ENCODE data around the gene EIF2S2.

The EIF2S2 gene

DNA sequence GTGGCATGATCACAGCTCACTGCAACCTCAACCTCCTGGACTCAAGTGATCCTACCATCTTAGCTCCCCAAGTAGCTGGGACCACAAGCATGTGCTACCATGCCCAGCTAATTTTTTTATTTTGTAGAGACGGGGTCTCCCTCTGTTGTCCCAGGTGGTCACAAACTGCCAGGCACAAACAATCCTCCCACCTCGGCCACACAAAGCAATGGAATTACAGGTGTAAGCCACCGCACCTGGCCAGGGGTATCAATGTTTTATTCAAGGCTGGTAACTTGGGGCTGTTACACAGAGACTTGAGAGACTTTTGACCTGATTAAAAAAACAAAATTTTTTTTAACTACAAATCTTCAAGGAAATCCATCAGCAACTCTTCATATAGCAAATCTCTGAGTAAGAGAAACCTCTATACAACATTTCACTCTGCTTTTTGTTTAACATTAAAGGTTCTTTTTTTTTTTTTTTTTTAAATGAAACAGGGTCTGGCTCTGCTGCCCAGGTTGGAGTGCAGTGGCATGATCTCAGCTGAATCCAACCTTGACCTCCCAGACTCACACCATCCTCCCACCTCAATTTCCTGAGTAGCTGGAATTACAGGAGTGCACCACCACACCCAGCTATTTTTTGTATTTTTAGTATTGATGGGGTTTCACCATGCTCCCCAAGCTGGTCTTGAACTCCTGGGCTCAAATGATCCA lies 5.9 kb downstream of the EIF2S2 start:
- Mint-ChIP-seq H3K27ac (peak overlapping the region; percentile 70), H3K36me3 (peaks cover 16% of the 10 kb centered on the region), H3K4me1 (ENCODE audit: low read depth) (peaks cover 77% of the 10 kb centered on the region), H3K27me3 (no peaks in the 10 kb centered on the region), H3K4me3 (peak overlapping the region; percentile 42), H3K9me3 (ENCODE audit: low read depth) (no peaks in the 10 kb centered on the region)

DNA sequence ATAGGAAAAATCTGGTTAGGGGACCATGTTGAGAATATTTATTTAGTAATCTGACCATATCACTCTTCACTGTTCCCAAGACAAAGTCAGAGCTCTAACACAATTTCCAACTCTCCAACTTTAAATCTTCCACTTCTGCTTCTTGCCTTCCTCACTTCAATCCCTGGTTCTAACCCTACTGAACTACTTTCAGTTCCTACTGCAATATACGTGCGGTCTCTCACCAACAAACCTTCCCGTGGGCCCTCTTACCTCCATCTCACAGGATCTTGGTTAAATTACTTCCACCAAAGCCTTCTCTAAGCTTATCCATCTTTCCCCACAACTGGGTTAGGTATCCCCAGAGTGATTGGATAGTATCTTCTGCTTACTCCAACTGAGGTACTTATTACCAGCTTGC lies 8.0 kb downstream of the EIF2S2 start:
- H3K9me3 Mint-ChIP-seq (ENCODE audit: low read depth) = no peaks in the 10 kb centered on the region
- peaks cover 72% of the 10 kb centered on the region for H3K4me1 Mint-ChIP-seq (ENCODE audit: low read depth)

DNA sequence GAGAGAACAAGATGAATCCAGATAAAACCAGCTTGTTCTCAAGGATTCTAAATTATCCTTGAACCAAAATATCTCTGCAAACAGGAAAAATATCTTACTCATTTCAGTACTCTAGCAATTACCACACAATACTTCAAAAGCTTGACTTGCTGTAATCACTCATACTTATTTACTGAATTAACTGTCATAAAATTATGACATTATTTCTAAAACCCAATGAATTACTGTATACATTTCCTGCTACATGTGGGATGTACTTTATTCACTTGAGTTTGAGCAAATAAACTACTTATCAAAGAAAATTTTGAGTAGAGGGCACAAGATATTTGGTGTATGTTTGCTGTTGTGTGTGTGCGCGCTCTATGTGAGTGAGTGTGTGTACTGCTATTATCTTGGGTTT lies 9.7 kb downstream of the EIF2S2 start:
- no peaks in the 10 kb centered on the region for H3K27me3 Mint-ChIP-seq
- no peak overlapping the region for H3K4me3 Mint-ChIP-seq
- H3K4me1 Mint-ChIP-seq (ENCODE audit: low read depth) = peaks cover 55% of the 10 kb centered on the region
- H3K9me3 Mint-ChIP-seq (ENCODE audit: low read depth) = no peaks in the 10 kb centered on the region
- H3K36me3 Mint-ChIP-seq = peaks cover 5% of the 10 kb centered on the region
- peak overlapping the region; percentile 82 for H3K27ac Mint-ChIP-seq

More for the DNA sequence above, 8.0 kb downstream of the EIF2S2 start:
- Mint-ChIP-seq H3K27ac (peak overlapping the region; percentile 82), H3K36me3 (peaks cover 10% of the 10 kb centered on the region), H3K4me3 (no peak overlapping the region), H3K27me3 (no peaks in the 10 kb centered on the region)

DNA sequence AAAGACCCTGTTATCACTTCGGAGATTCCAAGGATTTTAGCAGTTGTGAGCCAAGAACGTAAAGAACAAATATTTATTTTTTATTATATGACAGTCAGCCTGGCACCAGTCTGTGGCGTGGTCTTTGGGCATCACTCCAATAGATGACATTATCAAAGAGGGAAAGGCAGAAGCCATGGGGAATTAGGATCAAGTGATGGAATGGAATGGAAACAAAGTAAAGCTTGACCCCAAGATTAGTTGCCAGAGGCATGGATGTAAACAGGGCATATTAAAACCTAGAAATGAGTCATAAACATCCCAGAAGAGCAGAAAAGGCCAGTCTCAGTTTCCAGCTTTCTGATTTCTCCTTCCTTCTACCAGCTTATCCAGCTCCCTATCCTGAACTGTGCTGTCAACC lies 11.5 kb downstream of the EIF2S2 start:
- Mint-ChIP-seq H3K4me1 (ENCODE audit: low read depth) (peaks cover 40% of the 10 kb centered on the region), H3K27ac (peak overlapping the region; percentile 41), H3K4me3 (no peak overlapping the region), H3K9me3 (ENCODE audit: low read depth) (no peaks in the 10 kb centered on the region), H3K27me3 (no peaks in the 10 kb centered on the region), H3K36me3 (peaks cover 5% of the 10 kb centered on the region)

DNA sequence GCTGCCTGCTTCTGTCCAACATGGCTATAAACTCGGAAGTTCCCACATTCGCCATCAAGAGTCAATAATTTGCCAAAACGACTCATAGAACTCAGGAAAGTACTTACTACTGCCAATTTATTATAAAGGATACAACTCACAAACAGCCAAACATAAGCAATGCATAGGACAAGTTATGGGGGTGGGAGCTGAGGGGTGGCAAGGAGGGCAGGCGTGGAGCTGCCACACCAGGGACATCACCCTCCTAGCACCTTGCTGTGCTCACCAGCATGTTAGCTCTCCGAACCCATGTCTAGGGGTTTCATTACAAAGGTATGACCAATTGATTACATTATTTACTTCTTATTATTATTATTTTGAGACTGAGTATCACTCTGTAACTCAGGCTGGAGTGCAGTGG lies 12.4 kb downstream of the EIF2S2 start:
- peak overlapping the region; percentile 54 for H3K27ac Mint-ChIP-seq
- H3K4me1 Mint-ChIP-seq (ENCODE audit: low read depth) = peaks cover 31% of the 10 kb centered on the region
- H3K4me3 Mint-ChIP-seq = no peak overlapping the region
- no peaks in the 10 kb centered on the region for H3K27me3 Mint-ChIP-seq
- peaks cover 5% of the 10 kb centered on the region for H3K36me3 Mint-ChIP-seq
- H3K9me3 Mint-ChIP-seq (ENCODE audit: low read depth) = no peaks in the 10 kb centered on the region

DNA sequence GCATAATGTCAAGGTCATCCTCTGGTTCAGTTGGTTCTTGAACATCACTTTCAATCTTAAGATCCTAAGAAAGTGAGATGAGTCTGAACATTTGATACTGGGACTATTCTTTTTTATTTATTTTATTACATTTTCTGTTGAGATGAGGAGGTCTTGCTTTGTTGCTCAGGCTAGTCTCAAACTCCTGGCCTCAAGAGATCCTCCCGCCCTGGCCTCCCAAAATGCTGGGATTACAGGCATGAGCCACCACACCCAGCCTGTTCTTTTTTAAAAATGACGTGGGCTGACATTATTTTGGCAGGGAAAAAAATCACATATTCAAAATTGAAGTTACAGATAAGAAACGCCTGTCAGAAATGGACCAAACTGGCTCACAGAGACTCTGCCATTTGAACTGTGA lies 13.5 kb downstream of the EIF2S2 start:
- peaks cover 2% of the 10 kb centered on the region for H3K36me3 Mint-ChIP-seq
- H3K27ac Mint-ChIP-seq = peak overlapping the region; percentile 50
- no peak overlapping the region for H3K4me3 Mint-ChIP-seq
- peaks cover 23% of the 10 kb centered on the region for H3K4me1 Mint-ChIP-seq (ENCODE audit: low read depth)
- no peaks in the 10 kb centered on the region for H3K27me3 Mint-ChIP-seq
- H3K9me3 Mint-ChIP-seq (ENCODE audit: low read depth) = no peaks in the 10 kb centered on the region

DNA sequence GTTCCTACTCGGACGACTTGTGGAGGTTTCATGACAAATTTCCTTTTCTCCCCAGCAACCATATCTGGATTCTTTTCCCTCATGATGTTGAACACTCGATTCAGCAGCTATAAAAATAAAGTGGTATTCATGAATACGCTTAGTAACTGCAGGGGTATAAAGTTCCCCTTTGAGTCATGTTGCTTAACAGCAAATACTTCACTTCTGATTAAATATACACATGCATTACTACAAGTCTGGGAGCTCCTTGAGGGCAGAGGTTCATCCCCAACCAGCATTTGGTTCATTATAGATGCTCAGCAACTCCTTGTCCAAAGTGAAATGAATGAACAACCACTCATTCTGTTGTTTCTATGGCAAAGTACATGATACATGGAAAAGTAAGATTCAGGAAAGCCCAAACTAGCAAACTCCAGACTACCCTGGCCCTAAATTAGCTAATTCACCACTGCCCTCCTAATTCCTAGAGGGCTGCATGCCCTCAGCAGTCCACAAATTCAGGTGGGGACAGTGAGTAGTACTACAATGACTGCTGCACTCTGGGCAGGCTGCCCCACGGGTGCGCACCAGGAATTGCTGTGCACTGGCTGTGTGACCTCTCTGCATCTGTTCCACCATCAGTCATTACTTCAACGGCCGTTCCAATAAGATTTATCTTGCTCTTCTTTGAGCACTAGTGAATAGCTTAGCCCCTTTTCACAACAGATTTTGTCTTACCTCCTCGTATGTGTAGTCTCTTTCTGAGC lies 15.2 kb downstream of the EIF2S2 start:
- Mint-ChIP-seq H3K4me1 (ENCODE audit: low read depth) (peaks cover 13% of the 10 kb centered on the region), H3K27ac (peak overlapping the region; percentile 58), H3K36me3 (peaks cover 2% of the 10 kb centered on the region)

DNA sequence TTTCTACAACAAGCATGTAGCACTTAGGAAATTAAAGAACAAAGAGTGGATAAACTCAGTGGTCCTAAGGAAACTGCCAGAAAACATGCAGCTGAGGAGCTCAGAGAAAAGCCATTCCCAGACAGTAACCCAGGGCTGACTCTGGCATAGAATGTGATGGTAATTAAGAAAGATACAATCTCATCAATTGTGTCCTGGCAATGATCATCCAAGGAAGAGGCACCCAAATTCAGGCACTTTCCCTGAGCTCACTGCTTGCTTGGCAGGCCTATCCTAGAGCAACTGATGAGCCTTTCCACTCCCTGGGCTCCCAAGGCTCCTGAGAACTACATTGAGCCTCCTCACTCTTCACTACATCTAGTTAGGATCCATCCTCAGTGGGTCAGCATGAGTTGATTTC lies 16.2 kb downstream of the EIF2S2 start:
- Mint-ChIP-seq H3K4me1 (ENCODE audit: low read depth) (peaks cover 10% of the 10 kb centered on the region), H3K9me3 (ENCODE audit: low read depth) (no peaks in the 10 kb centered on the region), H3K27me3 (no peaks in the 10 kb centered on the region), H3K27ac (peak overlapping the region; percentile 46), H3K36me3 (peaks cover 2% of the 10 kb centered on the region), H3K4me3 (no peak overlapping the region)

More for the DNA sequence above, 15.2 kb downstream of the EIF2S2 start:
- Mint-ChIP-seq H3K9me3 (ENCODE audit: low read depth) (no peaks in the 10 kb centered on the region), H3K27me3 (no peaks in the 10 kb centered on the region), H3K4me3 (no peak overlapping the region)

DNA sequence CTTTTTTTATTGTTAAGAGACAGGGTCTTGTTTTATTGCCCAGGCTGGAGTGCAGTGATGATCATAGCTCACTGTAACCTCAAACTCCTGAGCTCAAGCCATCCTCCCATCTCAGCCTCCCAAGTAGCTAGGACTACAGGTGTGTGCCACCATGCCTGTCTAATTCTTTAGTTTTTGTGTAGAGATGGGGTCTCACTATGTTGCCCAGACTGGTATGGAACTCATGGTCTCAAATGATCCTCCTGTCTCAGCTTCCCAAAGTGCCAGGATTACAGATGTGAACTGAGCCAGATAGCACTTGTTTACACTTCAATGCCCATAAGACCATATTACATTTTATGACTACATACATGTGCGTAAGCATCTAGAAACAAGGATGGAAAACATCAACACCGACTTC lies 18.1 kb downstream of the EIF2S2 start:
- Mint-ChIP-seq H3K27ac (peak overlapping the region; percentile 61), H3K9me3 (ENCODE audit: low read depth) (no peaks in the 10 kb centered on the region), H3K27me3 (no peaks in the 10 kb centered on the region), H3K36me3 (peaks cover 2% of the 10 kb centered on the region), H3K4me3 (no peak overlapping the region), H3K4me1 (ENCODE audit: low read depth) (peaks cover 3% of the 10 kb centered on the region)

DNA sequence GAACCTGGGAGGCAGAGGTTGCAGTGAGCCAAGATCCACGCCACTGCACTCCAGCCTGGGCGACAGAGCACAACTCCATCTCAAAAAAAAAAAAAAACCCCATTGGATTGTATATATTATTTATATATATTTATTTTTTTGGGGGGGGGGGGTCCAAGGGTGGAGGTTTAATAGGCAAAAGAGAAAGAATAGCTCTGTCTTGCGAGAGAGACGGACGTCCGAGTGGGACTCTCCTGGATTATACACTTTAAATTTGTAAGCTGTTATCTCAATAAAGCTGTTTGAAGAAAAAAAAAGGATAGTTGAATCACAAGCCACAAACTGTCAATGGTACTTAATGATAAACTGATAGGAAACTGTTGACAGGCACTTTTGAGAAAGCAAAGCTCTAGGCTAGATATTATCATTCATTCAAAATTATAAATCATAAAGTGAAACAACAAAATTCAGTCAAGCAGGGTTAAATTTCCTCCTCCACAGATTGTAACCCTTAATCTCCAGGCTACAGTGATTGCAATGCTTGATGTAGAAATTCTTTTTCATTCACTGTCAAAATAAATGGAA lies 20.3 kb downstream of the EIF2S2 start:
- H3K27me3 Mint-ChIP-seq = no peaks in the 10 kb centered on the region
- no peak overlapping the region for H3K27ac Mint-ChIP-seq
- peaks cover 9% of the 10 kb centered on the region for H3K4me1 Mint-ChIP-seq (ENCODE audit: low read depth)
- H3K36me3 Mint-ChIP-seq = peaks cover 2% of the 10 kb centered on the region
- no peak overlapping the region for H3K4me3 Mint-ChIP-seq
- H3K9me3 Mint-ChIP-seq (ENCODE audit: low read depth) = no peaks in the 10 kb centered on the region

DNA sequence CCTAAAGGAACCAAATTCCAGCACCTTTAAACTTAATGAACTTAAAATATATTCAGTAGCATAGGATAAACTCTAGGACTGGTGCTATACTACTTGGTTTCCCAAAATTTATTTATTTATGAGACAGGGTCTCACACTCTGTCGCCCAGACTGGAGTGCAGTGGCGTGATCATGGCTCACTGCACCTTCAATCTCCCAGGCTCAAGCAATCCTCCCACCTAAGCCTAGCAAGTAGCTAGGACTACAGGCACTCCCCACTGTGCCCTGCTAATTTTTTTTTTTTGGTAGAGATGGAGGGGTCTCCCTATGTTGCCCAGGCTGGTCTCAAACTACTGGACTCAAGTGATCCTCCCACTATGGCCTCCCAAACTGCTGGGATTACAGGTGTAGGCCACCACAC lies 21.4 kb downstream of the EIF2S2 start:
- Mint-ChIP-seq H3K36me3 (peaks cover 2% of the 10 kb centered on the region), H3K4me3 (no peak overlapping the region), H3K4me1 (ENCODE audit: low read depth) (peaks cover 12% of the 10 kb centered on the region), H3K27ac (no peak overlapping the region), H3K27me3 (no peaks in the 10 kb centered on the region), H3K9me3 (ENCODE audit: low read depth) (no peaks in the 10 kb centered on the region)

DNA sequence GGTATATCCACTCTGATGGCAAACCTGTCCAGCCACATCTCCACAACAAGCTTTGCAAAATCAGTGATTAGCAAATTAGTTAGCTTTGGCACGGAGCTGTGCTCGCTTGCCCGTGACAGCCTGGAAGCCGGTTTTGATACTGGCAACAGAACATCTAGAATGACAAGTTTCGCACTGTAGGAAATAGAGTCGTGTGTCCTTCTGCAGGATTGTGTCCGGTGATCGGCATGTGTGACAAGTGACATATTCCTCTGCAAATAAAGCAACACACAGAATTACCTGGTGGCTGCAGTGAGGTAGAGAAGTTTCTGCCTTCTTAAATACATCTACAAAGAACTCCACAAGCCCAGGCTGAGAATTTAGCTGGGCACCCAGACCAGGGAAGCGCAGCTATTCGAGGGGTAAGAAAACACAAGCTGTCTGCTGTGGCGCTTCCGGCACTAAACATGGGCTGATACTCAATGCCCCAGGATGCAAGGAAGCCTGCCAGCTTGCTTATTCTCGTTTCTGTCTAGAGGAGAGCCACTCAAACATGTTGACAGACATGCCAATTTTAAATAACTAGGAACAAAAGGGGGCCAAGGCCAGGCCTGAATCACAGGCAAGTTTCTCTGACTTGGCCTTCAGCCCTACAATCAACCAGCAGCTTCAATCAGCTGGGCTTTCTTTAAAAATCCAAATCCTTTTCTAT lies 22.2 kb downstream of the EIF2S2 start:
- H3K36me3 Mint-ChIP-seq = peaks cover 6% of the 10 kb centered on the region
- no peaks in the 10 kb centered on the region for H3K9me3 Mint-ChIP-seq (ENCODE audit: low read depth)
- H3K27ac Mint-ChIP-seq = peak overlapping the region; percentile 35
- no peaks in the 10 kb centered on the region for H3K27me3 Mint-ChIP-seq
- H3K4me1 Mint-ChIP-seq (ENCODE audit: low read depth) = peaks cover 17% of the 10 kb centered on the region
- H3K4me3 Mint-ChIP-seq = no peak overlapping the region

DNA sequence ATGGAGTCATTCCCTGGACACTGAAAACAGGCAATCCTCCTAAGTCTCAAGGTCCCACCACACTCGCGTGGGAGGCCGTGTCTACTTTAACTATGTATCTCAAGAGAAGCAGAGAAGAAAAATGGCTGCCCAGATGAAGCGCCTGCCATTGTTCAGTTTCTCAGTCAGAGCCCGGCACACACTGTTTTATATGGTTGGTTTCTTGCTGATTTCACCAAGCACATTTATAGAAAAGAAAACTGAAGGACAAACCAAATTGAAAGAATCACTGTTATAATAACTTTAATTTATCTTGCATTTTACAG lies 22.9 kb downstream of the EIF2S2 start:
- Mint-ChIP-seq H3K9me3 (ENCODE audit: low read depth) (no peaks in the 10 kb centered on the region), H3K27ac (peak overlapping the region; percentile 80), H3K36me3 (peaks cover 8% of the 10 kb centered on the region), H3K4me3 (no peak overlapping the region), H3K27me3 (no peaks in the 10 kb centered on the region), H3K4me1 (ENCODE audit: low read depth) (peaks cover 21% of the 10 kb centered on the region)

DNA sequence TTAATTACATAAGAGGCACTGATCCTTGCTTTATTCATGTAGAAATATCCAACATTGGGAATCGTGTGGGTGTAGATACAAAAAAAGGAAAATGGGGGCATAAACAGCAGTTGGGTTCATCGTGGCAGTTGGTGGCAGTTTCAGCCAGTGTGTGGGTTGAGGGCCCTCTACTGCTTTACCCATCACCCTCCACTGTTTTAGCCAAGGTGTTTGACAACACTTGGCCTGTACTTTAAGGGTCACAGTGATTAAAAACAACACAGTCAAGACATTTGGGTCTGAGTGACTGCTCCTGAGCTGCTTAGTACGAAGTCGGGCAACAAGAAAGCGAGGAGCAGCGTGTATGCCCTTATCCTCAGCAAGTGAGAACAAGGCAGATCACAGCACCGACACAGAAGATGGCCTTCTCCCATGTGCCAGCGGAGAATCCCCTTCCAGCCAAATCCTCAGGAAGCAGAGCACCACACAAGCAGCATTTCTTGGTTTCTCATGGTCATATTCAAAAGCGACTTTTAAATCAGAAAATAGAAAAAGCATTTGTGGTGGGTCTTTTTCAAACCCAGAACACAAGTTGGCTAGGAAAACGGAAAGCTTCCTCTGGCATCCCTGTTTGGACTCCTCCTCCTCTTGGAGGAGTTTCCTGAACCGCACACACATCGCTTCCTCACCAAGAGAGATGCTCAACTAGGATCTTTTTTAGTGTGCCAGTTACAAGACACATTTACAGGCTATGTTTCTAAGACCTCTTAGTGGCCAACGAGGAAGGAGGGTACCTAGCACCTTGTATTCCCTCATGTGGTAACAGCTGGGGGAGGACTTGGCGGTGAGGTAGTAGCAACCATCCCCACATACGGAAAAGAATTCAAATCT lies 23.5 kb downstream of the EIF2S2 start:
- H3K4me3 Mint-ChIP-seq = no peak overlapping the region
- peaks cover 25% of the 10 kb centered on the region for H3K4me1 Mint-ChIP-seq (ENCODE audit: low read depth)
- H3K9me3 Mint-ChIP-seq (ENCODE audit: low read depth) = no peaks in the 10 kb centered on the region
- H3K27ac Mint-ChIP-seq = peak overlapping the region; percentile 80
- H3K36me3 Mint-ChIP-seq = peaks cover 7% of the 10 kb centered on the region
- no peaks in the 10 kb centered on the region for H3K27me3 Mint-ChIP-seq

All from activated naive CD8-positive, alpha-beta T cell (primary cell).